ENCODE measurements around the gene TMEM208.

The TMEM208 gene

GRCh38 chr16:67237396-67238277 is 10.7 kb downstream of the TMEM208 start:
- no peak for FAIRE-seq
- TF ChIP-seq CTCF (IDR thresholded peaks at IDR 0.05; ENCODE audit: insufficient read depth, missing control alignments), result no peak
- DNase-seq (ENCODE audit: insufficient read length, low spot score), result no peak

GRCh38 chr16:67238278-67238575 is 11.3 kb downstream of the TMEM208 start:
- DNase-seq (ENCODE audit: insufficient read length, low spot score) (no peak), FAIRE-seq (no peak)
- TF ChIP-seq CTCF (IDR thresholded peaks at IDR 0.05; ENCODE audit: insufficient read depth, missing control alignments), result no peak

GRCh38 chr16:67238806-67239470 is 12.0 kb downstream of the TMEM208 start:
- no peak for FAIRE-seq

GRCh38 chr16:67240506-67240905 is 13.6 kb downstream of the TMEM208 start:
- DNase-seq (ENCODE audit: insufficient read length, low spot score) (no peak), FAIRE-seq (no peak)
- no peak for TF ChIP-seq CTCF (IDR thresholded peaks at IDR 0.05; ENCODE audit: insufficient read depth, missing control alignments)

More at GRCh38 chr16:67238806-67239470, 12.0 kb downstream of the TMEM208 start:
- no peak for DNase-seq (ENCODE audit: insufficient read length, low spot score)
- TF ChIP-seq CTCF (IDR thresholded peaks at IDR 0.05; ENCODE audit: insufficient read depth, missing control alignments), result no peak

- FAIRE-seq (no peak), DNase-seq (ENCODE audit: insufficient read length, low spot score) (no peak)
- TF ChIP-seq CTCF (IDR thresholded peaks at IDR 0.05; ENCODE audit: insufficient read depth, missing control alignments), result no peak
These were observed 14.3 kb downstream of the TMEM208 start for GRCh38 chr16:67241008-67241900.

GRCh38 chr16:67242138-67242730 is 15.3 kb downstream of the TMEM208 start:
- no peak for DNase-seq (ENCODE audit: insufficient read length, low spot score)
- no peak for TF ChIP-seq CTCF (IDR thresholded peaks at IDR 0.05; ENCODE audit: insufficient read depth, missing control alignments)
- no peak for FAIRE-seq

Data from D721Med (cell line).